Measurements from ENCODE around the gene ITGA6.

ITGA6 gene

GRCh38 chr2:172445851-172446250 lies 18.5 kb downstream of the ITGA6 start:
- DNase-seq, result no peak

- no peak for DNase-seq
Measured at GRCh38 chr2:172446474-172447063, 19.2 kb downstream of the ITGA6 start.

- DNase-seq, result no peak
Measured at GRCh38 chr2:172447811-172448493, 20.6 kb downstream of the ITGA6 start.

GRCh38 chr2:172448544-172449267 lies 21.3 kb downstream of the ITGA6 start:
- DNase-seq, result no peak

- no peak for DNase-seq
Measured at GRCh38 chr2:172449911-172450550, 22.6 kb downstream of the ITGA6 start.

GRCh38 chr2:172451923-172452322 lies 24.5 kb downstream of the ITGA6 start:
- DNase-seq, result no peak

- no peak for DNase-seq
Measured at GRCh38 chr2:172452845-172453244, 25.5 kb downstream of the ITGA6 start.

- DNase-seq, result no peak
Measured at GRCh38 chr2:172454404-172455120, 27.2 kb downstream of the ITGA6 start.

- no peak for DNase-seq
Measured at GRCh38 chr2:172455121-172455515, 27.7 kb downstream of the ITGA6 start.

GRCh38 chr2:172456002-172456401 lies 28.6 kb downstream of the ITGA6 start:
- DNase-seq, result no peak

- DNase-seq, result no peak
Measured at GRCh38 chr2:172457536-172457935, 30.1 kb downstream of the ITGA6 start.

- DNase-seq, result no peak
Measured at GRCh38 chr2:172458561-172459124, 31.3 kb downstream of the ITGA6 start.

GRCh38 chr2:172460780-172461201 lies 33.4 kb downstream of the ITGA6 start:
- no peak for DNase-seq

GRCh38 chr2:172461591-172462372 lies 34.4 kb downstream of the ITGA6 start:
- DNase-seq, result no peak

- DNase-seq, result no peak
Measured at GRCh38 chr2:172462373-172462848, 35.0 kb downstream of the ITGA6 start.

- DNase-seq, result no peak
Measured at GRCh38 chr2:172462849-172463381, 35.5 kb downstream of the ITGA6 start.

GRCh38 chr2:172464400-172465129 lies 37.2 kb downstream of the ITGA6 start:
- no peak for DNase-seq

GRCh38 chr2:172465417-172466334 lies 38.3 kb downstream of the ITGA6 start:
- DNase-seq, result no peak

- no peak for DNase-seq
Measured at GRCh38 chr2:172467382-172467781, 40.0 kb downstream of the ITGA6 start.
